DOHH2 (cell line): ENCODE results near the gene KIRREL2.

Experiments
- H3F3A ChIP-seq: fragments of 200-600 bp; sonication (generic), shearing (Covaris generic); 2 replicates; pipeline ENCODE4 v1.6.0; 2016; ENCODE audit warnings: antibody characterized with exemption, mild to moderate bottlenecking; ENCODE audit not compliant: control insufficient read depth, insufficient read depth
- H3K27ac ChIP-seq: fragments of 200-600 bp; sonication (generic); 2 replicates; pipeline ENCODE4 v1.5.1; 2014; ENCODE audit warnings: low read depth, mild to moderate bottlenecking, low read length, moderate library complexity
- H3K27me3 ChIP-seq: fragments of 200-600 bp; sonication (generic); 2 replicates; pipeline ENCODE4 v1.6.1; 2014; ENCODE audit warnings: mild to moderate bottlenecking, low read length, mixed read lengths; ENCODE audit not compliant: control insufficient read depth
- H3K36me3 ChIP-seq: fragments of 200-600 bp; sonication (generic); 2 replicates; pipeline ENCODE4 v1.6.1; 2014; ENCODE audit warnings: mild to moderate bottlenecking, low read length, moderate library complexity, mixed read lengths; ENCODE audit not compliant: control insufficient read depth
- H3K4me1 ChIP-seq: fragments of 200-600 bp; sonication (generic); 2 replicates; pipeline ENCODE4 v1.6.1; 2014; ENCODE audit warnings: mild to moderate bottlenecking, low read length, mixed read lengths; ENCODE audit not compliant: control insufficient read depth
- H3K4me2 ChIP-seq: fragments of 200-600 bp; sonication (generic); 2 replicates; pipeline ENCODE4 v1.6.0; 2014; ENCODE audit warnings: mild to moderate bottlenecking, low read length, moderate library complexity
- H3K4me3 ChIP-seq: fragments of 200-600 bp; sonication (generic); 2 replicates; pipeline ENCODE4 v1.5.1; 2014; ENCODE audit warnings: mild to moderate bottlenecking, low read length, mixed read lengths
- H3K79me2 ChIP-seq: fragments of 200-600 bp; sonication (generic); 2 replicates; pipeline ENCODE4 v1.6.1; 2014; ENCODE audit warnings: mild to moderate bottlenecking, low read length, mixed read lengths; ENCODE audit not compliant: control insufficient read depth
- H3K9me2 ChIP-seq: fragments of 200-600 bp; sonication (generic); replicated peaks from 2 replicates; pipeline ENCODE4 v1.6.1; 2014; ENCODE audit warnings: mild to moderate bottlenecking, low read length, mixed read lengths; ENCODE audit not compliant: control insufficient read depth
- H3K9me3 ChIP-seq: fragments of 200-600 bp; sonication (generic); 2 replicates; pipeline ENCODE4 v1.6.1; 2014; ENCODE audit warnings: antibody characterized with exemption, low read length, mixed read lengths; ENCODE audit not compliant: control insufficient read depth, insufficient read depth
- H4K20me1 ChIP-seq: fragments of 200-600 bp; sonication (generic); 2 replicates; pipeline ENCODE4 v1.6.0; 2014; ENCODE audit warnings: low read depth, mild to moderate bottlenecking, antibody characterized with exemption, low read length, moderate library complexity; ENCODE audit not compliant: control insufficient read depth, insufficient read depth
- CTCF ChIP-seq: fragments of 200-600 bp; sonication (generic); IDR thresholded peaks from one replicate; pipeline ENCODE4 v1.5.1; 2014; ENCODE audit warnings: antibody characterized with exemption, mild to moderate bottlenecking, low read depth, low read length; ENCODE audit not compliant: poor library complexity, severe bottlenecking
- EZH2phosphoT487 ChIP-seq: fragments of 200-600 bp; sonication (generic); IDR thresholded peaks from 2 replicates; pipeline ENCODE4 v1.6.1; 2017; ENCODE audit warnings: borderline replicate concordance, mild to moderate bottlenecking, antibody characterized with exemption, low read length, moderate library complexity, mixed read lengths

The KIRREL2 gene

GRCh38 chr19:35852029-35852780, 4.5 kb upstream of the KIRREL2 start, which contains the start of gene NPHS1:
Gene NPHS1 (minus strand): TSS chr19:35852504. CDS start chr19:35851837, 667 bp downstream.
- Histone ChIP-seq H3K27ac (no peak within 1 kb of the TSS), H3K9me2 (no peaks in the 10 kb centered on the region), H3K27me3 (peaks cover 11% of the 10 kb centered on the region), H3K9me3 (no peaks in the 10 kb centered on the region), H3K4me2 (no peak within 1 kb of the TSS), H3K4me3 (no peak within 1 kb of the TSS), H3K4me1 (peaks cover 14% of the 10 kb centered on the region), H3F3A (no peaks in the 10 kb centered on the region), H3K36me3 (no peaks in the 10 kb centered on the region), H4K20me1 (no peaks in the 10 kb centered on the region), H3K79me2 (no peaks in the 10 kb centered on the region)
- no peak for TF ChIP-seq CTCF
- TF ChIP-seq EZH2phosphoT487: no peak

GRCh38 chr19:35853038-35853756, 3.5 kb upstream of the KIRREL2 start:
- H3K27ac ChIP-seq: no peak overlapping the region
- no peak for TF ChIP-seq CTCF
- no peak for TF ChIP-seq EZH2phosphoT487
- H3K4me1 ChIP-seq: peaks cover 20% of the 10 kb centered on the region
- H3K4me2 ChIP-seq: no peak overlapping the region
- no peak overlapping the region for H3K4me3 ChIP-seq
- no peaks in the 10 kb centered on the region for H3K79me2 ChIP-seq
- no peaks in the 10 kb centered on the region for H4K20me1 ChIP-seq
- H3K9me2 ChIP-seq: no peaks in the 10 kb centered on the region
- H3K27me3 ChIP-seq: peaks cover 11% of the 10 kb centered on the region
- no peaks in the 10 kb centered on the region for H3K9me3 ChIP-seq
- H3F3A ChIP-seq: no peaks in the 10 kb centered on the region
- no peaks in the 10 kb centered on the region for H3K36me3 ChIP-seq

GRCh38 chr19:35858311-35858710, 1.6 kb downstream of the KIRREL2 start:
- Histone ChIP-seq H3K27ac (no peak overlapping the region), H3K4me2 (no peak overlapping the region; the same call in 1 of the 2 replicates), H3K9me3 (no peaks in the 10 kb centered on the region), H4K20me1 (no peaks in the 10 kb centered on the region), H3K4me1 (peaks cover 20% of the 10 kb centered on the region), H3K36me3 (no peaks in the 10 kb centered on the region), H3K27me3 (peaks cover 11% of the 10 kb centered on the region), H3K79me2 (no peaks in the 10 kb centered on the region), H3F3A (no peaks in the 10 kb centered on the region), H3K4me3 (no peak overlapping the region), H3K9me2 (no peaks in the 10 kb centered on the region)
- TF ChIP-seq CTCF: no peak
- TF ChIP-seq EZH2phosphoT487: no peak
